WTC11 (cell line): ENCODE measurements around the gene LIN9. TPM values are rescaled to one million over a fixed set of nuclear protein-coding genes. Genes with fewer than 3 reads are reported as not detected.

Experiments used
- ATAC-seq: fragments of 200-7000 bp; cut with Tn5 transposase; 2 replicates; pipeline ENCODE4 v1.10.0; 2021; ENCODE audit warnings: mild to moderate bottlenecking, moderate library complexity
- CTCF ChIA-PET: fragments of 300-600 bp; sonication (Branson Sonifier 250); formaldehyde crosslinking; loops from one replicate; lab custom pipeline; 2021; ENCODE audit warnings: antibody characterized with exemption; lab: Charles Lee
- POLR2A ChIA-PET: fragments of 350-600 bp; sonication (Branson Sonifier 250); formaldehyde crosslinking; loops from one replicate; lab custom pipeline; 2021; ENCODE audit warnings: antibody characterized with exemption; lab: Charles Lee
- DNase-seq: peaks from one replicate; pipeline ENCODE4 v3.0.0; 2021; ENCODE audit warnings: low spot score
- H3K27ac Mint-ChIP-seq: 2 replicates; pipeline ENCODE4 v1.8.0; 2021; ENCODE audit warnings: mixed read lengths
- H3K27me3 Mint-ChIP-seq: 2 replicates; pipeline ENCODE4 v1.8.0; 2021; ENCODE audit warnings: low read depth, mild to moderate bottlenecking, moderate library complexity, mixed read lengths
- H3K36me3 Mint-ChIP-seq: 2 replicates; pipeline ENCODE4 v1.8.0; 2021; ENCODE audit warnings: mixed read lengths
- H3K4me1 Mint-ChIP-seq: 2 replicates; pipeline ENCODE4 v1.8.0; 2022; ENCODE audit warnings: mixed read lengths
- H3K4me3 Mint-ChIP-seq: 2 replicates; pipeline ENCODE4 v1.8.0; 2021; ENCODE audit warnings: mild to moderate bottlenecking, moderate library complexity, mixed read lengths
- H3K9me3 Mint-ChIP-seq: 2 replicates; pipeline ENCODE4 v1.8.0; 2021; ENCODE audit warnings: mixed read lengths
- AR ChIP-seq: fragments of 250-450 bp; sonication (Bioruptor Pico); IDR thresholded peaks from 2 replicates; pipeline ENCODE4 v1.9.0; 2021; ENCODE audit warnings: mild to moderate bottlenecking
- ARID4B ChIP-seq: sonication (generic); formaldehyde crosslinking; IDR thresholded peaks from 2 replicates; pipeline ENCODE4 v1.8.0; 2023; ENCODE audit warnings: missing genetic modification reagents, mild to moderate bottlenecking, borderline replicate concordance
- ATF3 ChIP-seq: sonication (generic); formaldehyde crosslinking; conservative IDR thresholded peaks from 2 replicates; pipeline ENCODE4 v1.8.1; 2022; ENCODE audit warnings: mild to moderate bottlenecking, missing genetic modification reagents
- CBFB ChIP-seq: sonication (generic); formaldehyde crosslinking; IDR thresholded peaks from 2 replicates; pipeline ENCODE4 v1.8.1; 2022; ENCODE audit warnings: mild to moderate bottlenecking, low read depth, missing genetic modification reagents
- CTCF ChIP-seq: fragments of 200-600 bp; IDR thresholded peaks from 2 replicates; pipeline ENCODE4 v1.8.0; 2022; ENCODE audit warnings: antibody characterized with exemption
- ERG ChIP-seq: fragments of 250-450 bp; sonication (Bioruptor Pico); IDR thresholded peaks from 2 replicates; pipeline ENCODE4 v1.8.0; 2021; ENCODE audit warnings: mild to moderate bottlenecking
- IRF1 ChIP-seq: sonication (generic); formaldehyde crosslinking; IDR thresholded peaks from 2 replicates; pipeline ENCODE4 v1.8.0; 2023; ENCODE audit warnings: missing genetic modification reagents
- MXD4 ChIP-seq: fragments of 250-450 bp; sonication (Bioruptor Pico); IDR thresholded peaks from 2 replicates; pipeline ENCODE4 v1.8.0; 2021; ENCODE audit warnings: mild to moderate bottlenecking, moderate library complexity, borderline replicate concordance
- NFATC4 ChIP-seq: fragments of 250-450 bp; sonication (Bioruptor Pico); IDR thresholded peaks from 2 replicates; pipeline ENCODE4 v1.9.0; 2021; ENCODE audit warnings: mild to moderate bottlenecking
- OVOL2 ChIP-seq: fragments of 250-450 bp; sonication (Bioruptor Pico); IDR thresholded peaks from 2 replicates; pipeline ENCODE4 v1.9.0; 2021; ENCODE audit warnings: mild to moderate bottlenecking, borderline replicate concordance
- SMAD3 ChIP-seq: sonication (generic); formaldehyde crosslinking; IDR thresholded peaks from 2 replicates; pipeline ENCODE4 v1.8.0; 2022; ENCODE audit warnings: missing genetic modification reagents, mild to moderate bottlenecking, borderline replicate concordance
- SOX15 ChIP-seq: fragments of 250-450 bp; sonication (Bioruptor Pico); IDR thresholded peaks from 2 replicates; pipeline ENCODE4 v1.9.0; 2021; ENCODE audit warnings: mild to moderate bottlenecking
- ZNF121 ChIP-seq: sonication (generic); formaldehyde crosslinking; IDR thresholded peaks from 2 replicates; pipeline ENCODE4 v1.8.0; 2023; ENCODE audit warnings: missing genetic modification reagents
- ZNF317 ChIP-seq: sonication (generic); formaldehyde crosslinking; IDR thresholded peaks from 2 replicates; pipeline ENCODE4 v1.8.1; 2023; ENCODE audit warnings: low read depth, mild to moderate bottlenecking, moderate library complexity, missing genetic modification reagents, borderline replicate concordance
- ZNF423 ChIP-seq: fragments of 250-450 bp; sonication (Bioruptor Pico); IDR thresholded peaks from 2 replicates; pipeline ENCODE4 v2.1.2; 2022; ENCODE audit warnings: mild to moderate bottlenecking, moderate library complexity
- ZNF512 ChIP-seq: sonication (generic); formaldehyde crosslinking; IDR thresholded peaks from 2 replicates; pipeline ENCODE4 v1.8.1; 2022; ENCODE audit warnings: missing genetic modification reagents, borderline replicate concordance
- ZNF532 ChIP-seq: fragments of 250-450 bp; sonication (Bioruptor Pico); IDR thresholded peaks from 2 replicates; pipeline ENCODE4 v1.9.0; 2021; ENCODE audit warnings: mild to moderate bottlenecking, borderline replicate concordance
- total RNA-seq: library from RNA; stranded (reverse); gene quantifications from 3 replicates; pipeline ENCODE4 v1.2.3, GENCODE V29; 2021

LIN9 gene
- total RNA-seq, 1 experiment from 2014 or later = 15.7 TPM

GRCh38 chr1:226292874-226293552 lies 16.0 kb downstream of the LIN9 start:
- Mint-ChIP-seq H3K36me3 (peaks cover 37% of the 10 kb centered on the region), H3K27me3 (no peaks in the 10 kb centered on the region), H3K9me3 (no peaks in the 10 kb centered on the region), H3K4me1 (no peaks in the 10 kb centered on the region), H3K4me3 (no peak overlapping the region), H3K27ac (no peak overlapping the region)
- DNase-seq (no peak), ATAC-seq (no peak)
- ChIA-PET CTCF (interaction anchor here (2.4 kb wide), 1 partner anchor 40 kb away, joined by 7 read pairs; no protein-coding TSS in a partner anchor), POLR2A (no interaction called here)
- no peak for TF ChIP-seq ZNF121 (CRISPR knock-in tag)
- no peak for TF ChIP-seq SOX15 (CRISPR knock-in tag)
- no peak for TF ChIP-seq ZNF317 (CRISPR knock-in tag)
- TF ChIP-seq AR (CRISPR knock-in tag) = no peak
- TF ChIP-seq OVOL2 = no peak
- TF ChIP-seq ZNF532 (CRISPR knock-in tag) = no peak
- no peak for TF ChIP-seq ERG (CRISPR knock-in tag)

- Mint-ChIP-seq H3K36me3 (peaks cover 27% of the 10 kb centered on the region), H3K27me3 (no peaks in the 10 kb centered on the region), H3K9me3 (no peaks in the 10 kb centered on the region), H3K4me1 (no peaks in the 10 kb centered on the region), H3K4me3 (no peak overlapping the region), H3K27ac (no peak overlapping the region)
- ATAC-seq (no peak), DNase-seq (no peak)
- CTCF ChIA-PET = no interaction called here
- POLR2A ChIA-PET = no interaction called here
- TF ChIP-seq ZNF512 (CRISPR knock-in tag) (no peak), IRF1 (CRISPR knock-in tag) (no peak), ARID4B (CRISPR knock-in tag) (no peak), CBFB (CRISPR knock-in tag) (no peak), NFATC4 (CRISPR knock-in tag) (no peak), CTCF (no peak), ZNF423 (CRISPR knock-in tag) (no peak), SMAD3 (CRISPR knock-in tag) (no peak), ATF3 (no peak), MXD4 (no peak)
Observed at GRCh38 chr1:226287587-226287986, 21.4 kb downstream of the LIN9 start.
